NCI-H1436 (cell line): ENCODE measurements around the gene ACYP1.
A peak's percentile ranks its signal among the peaks of the same experiment; 100 is the strongest.

Experiments used
- DNase-seq: peaks from one replicate; lab custom pipeline; 2025; lab: John Stamatoyannopoulos, UW

The ACYP1 gene

DNA sequence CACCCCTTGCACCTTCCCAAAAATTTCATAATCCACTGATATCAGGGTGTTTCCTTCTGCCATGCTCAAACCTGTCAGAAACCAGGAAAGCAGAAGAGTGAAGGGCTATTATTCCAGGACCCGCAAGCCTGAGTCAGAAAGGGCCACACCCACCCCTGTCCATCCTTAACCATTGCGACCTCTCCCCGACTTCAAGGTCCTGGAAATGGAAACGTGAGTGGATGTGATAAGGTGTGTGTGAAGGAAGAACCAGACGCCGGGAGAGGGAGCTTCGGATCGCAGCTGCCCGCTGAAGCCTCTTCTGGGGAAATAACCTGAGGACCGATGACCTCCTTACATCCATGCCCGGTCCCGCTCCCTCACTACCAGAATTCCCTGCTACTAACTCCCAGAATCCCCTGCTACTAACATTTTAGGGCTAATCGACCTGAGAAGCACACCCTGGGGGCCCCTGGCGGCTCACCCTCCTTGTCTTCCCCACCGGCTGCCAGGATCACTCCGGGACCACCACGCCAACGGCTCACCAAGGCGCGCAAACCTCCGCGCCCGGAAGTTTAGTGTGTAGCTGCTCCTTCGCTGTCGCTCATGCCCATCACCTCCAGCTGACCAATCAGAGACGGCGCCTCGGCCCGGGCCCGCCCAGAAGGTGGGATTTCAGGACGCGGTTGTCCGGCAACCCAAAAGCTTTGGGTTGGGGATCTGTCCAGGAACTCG lies at the start of gene ACYP1:
Gene ACYP1 (minus strand): TSS at position 534 of the 714 bp plus-strand sequence. CDS start 471 bp downstream, at position 63.
- DNase-seq = peak; percentile 86

DNA sequence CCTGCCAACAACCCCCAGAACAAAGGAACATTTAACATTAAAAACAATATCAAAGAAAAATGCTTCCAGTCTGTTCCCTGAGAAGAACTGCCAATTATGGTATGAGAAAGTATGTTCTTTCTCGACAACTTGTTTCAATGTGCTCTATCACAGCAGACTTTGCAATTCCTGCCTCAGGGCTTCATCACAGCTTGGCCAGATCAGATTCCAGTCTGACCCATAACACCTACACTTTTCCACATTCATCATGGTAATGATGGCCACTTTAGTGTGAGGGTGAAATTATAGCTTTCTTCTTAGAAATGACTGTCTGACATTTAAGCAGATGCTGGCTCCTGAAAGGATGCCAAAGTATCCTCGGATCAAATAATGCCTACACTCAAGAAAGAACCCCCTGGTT lies 46.1 kb upstream of the ACYP1 start:
- DNase-seq = no peak

DNA sequence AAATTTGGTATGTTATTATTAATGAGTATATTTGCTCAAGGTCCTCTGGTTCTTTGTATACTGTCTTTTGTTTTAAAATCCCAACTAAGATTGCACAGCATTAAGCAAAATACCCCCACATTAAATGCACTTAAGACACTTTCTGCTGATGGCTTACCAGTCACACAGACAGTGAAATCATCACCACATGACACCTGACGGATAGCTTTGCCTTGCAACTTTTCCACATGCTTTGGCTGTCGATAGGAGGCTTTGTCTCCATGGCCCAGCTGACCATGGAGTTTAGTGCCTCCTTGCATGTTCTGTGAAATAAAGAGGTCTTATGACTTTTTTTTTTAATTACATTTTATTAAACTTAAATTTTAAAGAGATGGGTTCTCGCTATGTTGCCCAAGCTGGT lies 43.4 kb upstream of the ACYP1 start:
- no peak for DNase-seq

DNA sequence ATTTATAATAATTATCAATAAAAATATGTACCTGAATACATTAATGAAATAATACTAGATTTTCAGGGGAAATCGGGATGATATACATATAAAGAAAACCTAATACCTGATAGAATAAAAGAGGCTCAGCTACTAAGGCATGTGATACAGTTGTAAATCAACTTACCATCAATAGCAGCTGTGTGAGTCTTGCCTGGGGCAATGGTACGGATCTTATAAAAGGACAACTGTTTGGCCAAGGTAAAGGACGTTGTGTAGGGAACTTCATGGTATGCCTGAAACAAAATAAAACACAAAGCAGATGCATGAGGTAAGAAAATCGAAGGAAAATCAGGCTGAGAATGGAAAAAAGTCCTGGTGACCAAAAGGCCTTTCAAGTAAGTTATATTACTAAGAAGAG lies 37.7 kb upstream of the ACYP1 start:
- no peak for DNase-seq

DNA sequence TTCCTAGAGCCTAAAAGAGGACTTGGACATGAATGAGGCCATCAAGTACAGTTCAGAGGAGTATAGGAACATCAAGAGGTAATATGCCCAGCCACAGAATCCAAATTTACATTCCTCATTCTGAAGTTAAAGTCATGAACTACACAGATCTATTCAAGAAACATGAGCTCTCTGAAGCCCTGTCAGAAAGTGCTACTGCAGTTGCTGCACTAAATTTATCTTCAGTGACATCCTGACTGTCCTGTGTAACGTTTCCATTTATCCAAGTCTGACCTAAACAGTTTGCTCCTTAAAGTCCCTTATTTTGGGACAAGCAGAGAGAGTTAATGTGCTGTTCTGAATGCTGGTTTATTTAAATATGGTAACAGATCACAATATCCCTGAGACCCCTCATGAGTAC lies 34.9 kb upstream of the ACYP1 start:
- no peak for DNase-seq

DNA sequence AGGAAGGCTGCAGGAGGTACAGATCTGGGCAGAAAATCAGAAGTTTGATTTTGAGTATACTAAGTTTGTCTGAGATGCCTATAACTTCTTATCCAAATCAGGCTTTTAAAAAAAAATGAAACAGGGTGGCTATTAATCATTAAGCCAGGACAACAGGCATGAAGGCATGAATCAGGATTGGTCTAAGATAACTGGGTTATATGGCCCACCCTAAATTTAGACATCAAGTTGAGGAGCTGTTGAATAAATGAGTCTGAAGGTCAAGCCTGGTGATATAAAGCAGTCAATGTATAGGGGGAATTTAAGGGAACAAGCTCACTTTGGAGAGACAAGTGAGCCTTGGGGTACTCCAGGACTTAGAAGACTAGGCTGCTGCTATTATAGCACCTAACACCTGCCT lies 34.4 kb upstream of the ACYP1 start:
- DNase-seq = no peak

DNA sequence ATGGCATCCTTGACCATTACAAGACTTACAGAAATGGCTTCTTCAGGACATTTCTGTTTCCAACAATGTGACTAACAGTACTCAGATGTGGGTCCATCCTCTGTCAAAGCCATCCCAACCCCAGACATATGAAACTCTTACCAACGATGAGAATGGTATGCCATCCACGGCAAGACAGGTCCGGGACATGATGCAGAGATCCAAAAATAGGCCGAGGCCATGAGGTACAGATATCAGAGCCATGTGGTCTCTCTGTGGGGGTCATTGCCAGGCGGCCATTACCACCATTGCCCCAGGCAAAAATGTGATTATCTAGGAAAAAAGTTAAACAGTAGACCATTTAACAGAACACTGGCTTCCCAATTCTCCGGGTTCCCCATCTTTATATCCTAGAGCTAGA lies 33.1 kb upstream of the ACYP1 start:
- DNase-seq = no peak

DNA sequence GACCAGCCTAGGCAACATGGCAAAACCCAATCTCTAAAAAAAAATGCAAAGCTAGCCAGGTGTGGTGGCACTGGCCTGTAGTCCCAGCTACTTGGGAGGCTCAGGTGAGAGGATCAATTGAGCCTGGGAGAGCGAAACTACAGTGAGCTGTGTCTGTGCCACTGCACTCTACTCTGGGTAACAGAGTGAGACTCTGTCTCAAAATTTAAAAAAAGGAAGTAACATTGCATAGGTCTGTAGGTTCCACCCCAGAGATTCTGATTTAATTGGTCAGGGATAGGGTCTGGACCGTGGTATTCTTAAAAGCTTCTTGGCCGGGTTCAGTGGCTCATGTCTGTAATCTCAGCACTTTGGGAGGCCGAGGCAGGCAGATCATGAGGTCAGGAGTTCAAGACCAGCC lies 31.9 kb upstream of the ACYP1 start:
- DNase-seq = no peak

DNA sequence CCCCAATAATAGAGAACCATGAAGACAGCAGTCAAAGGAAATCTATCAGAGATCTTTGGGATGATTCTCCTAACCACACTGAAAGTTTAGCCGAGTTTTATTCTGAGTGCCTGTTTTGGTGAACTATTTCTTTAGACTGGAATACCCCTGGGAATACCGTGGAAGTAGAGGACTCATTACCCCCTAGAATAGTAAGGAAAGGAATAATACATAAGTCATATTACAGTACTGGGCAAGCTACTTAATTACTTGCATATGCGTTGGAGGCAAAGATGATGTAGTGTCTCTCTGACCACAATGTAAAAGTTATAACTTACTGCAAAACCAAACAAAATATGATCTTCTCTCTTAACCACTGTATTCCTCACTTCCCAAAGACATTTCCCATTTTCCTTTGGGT lies 31.1 kb upstream of the ACYP1 start:
- no peak for DNase-seq

DNA sequence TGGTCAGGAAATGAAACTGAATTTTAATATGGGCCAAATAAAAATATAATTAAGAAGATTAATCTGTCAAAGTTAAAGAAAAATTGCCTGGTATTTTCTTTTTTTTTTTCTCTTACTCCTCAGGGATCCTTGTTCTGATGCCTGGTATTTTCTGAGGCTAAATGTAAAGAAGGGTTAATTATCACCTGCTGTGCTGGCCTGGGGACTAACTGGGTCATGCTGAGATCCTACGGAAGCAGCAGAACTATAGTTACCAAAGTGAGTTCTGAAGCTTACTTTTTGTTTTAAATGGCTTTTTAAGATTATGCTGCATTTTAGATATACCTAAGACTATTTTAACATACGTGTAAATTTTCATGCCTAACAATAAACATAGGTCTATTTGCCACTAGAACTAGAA lies 28.9 kb upstream of the ACYP1 start:
- DNase-seq = no peak

DNA sequence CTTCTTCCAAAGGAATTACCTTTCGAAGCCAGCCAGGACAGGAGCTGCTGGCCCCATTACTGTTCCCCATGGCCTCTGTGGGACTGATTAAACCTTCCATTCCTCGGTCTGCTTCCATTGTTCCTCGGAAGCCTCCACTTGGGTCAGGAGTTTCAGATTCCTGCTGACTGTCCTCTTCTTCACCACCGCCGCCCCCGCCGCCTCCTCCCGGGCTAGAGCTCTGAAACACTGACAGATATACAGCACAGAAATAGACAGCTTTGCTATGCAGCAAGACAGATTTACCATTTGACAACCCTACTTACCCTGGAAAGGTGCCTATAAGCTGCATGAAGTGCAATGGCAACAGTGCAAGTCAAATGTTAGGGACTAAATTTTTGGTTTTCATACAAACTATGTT lies 27.4 kb upstream of the ACYP1 start:
- DNase-seq = no peak

DNA sequence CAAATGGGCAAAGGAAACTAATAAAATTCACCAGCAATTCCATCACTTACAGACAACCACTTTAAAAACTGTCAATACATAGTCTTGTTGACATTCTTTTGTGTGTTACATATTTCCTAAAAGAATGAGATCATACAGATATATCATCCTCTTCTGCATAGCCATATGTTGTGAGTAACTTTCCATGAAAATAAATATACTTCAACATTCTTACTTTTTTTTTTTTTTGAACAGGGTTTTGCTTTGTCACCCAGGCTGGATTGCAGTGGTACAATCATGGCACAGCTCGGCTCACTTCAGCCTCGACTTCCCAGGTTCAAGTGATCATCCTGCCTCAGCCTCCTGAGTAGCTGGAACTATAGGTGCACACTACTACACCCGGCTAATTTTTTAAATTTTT lies 26.5 kb upstream of the ACYP1 start:
- DNase-seq = no peak

DNA sequence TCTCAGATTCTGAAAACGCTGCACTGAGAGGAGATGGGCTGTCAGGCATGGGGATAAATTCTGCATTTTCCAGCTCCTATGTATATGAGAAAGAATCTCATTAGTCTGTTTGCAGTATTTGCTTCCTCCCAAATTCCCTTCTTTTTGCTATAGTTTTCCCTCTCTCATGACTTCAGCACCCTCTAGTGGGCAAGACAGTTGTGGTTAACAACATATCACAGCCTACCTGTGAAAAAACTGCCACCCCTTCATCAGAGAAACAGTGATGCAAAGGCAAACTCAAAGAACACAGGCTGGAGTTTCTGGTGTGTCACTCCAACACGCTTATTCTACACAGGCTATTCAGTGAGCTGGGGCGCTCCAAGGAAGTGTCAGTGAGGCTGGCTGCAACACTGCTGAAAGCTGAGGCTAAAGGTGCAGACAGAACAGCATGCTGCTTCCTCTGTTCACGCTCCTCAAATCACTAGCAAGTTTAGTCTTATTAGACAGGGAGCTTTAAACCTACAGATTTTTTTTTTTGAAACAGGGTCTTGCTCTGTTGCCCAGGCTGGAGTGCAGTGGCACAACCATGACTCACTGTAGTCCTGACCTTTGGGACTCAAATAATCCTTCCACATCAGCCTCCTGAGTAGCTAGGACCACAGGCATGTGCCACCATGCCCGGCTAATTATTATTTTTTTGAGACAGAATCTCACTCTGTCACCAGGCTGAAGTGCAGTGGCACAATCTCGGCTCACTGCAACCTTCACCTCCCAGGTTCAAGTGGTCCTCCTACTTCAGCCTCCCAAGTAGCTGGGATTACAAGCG lies 24.9 kb upstream of the ACYP1 start:
- DNase-seq = peak; percentile 17

DNA sequence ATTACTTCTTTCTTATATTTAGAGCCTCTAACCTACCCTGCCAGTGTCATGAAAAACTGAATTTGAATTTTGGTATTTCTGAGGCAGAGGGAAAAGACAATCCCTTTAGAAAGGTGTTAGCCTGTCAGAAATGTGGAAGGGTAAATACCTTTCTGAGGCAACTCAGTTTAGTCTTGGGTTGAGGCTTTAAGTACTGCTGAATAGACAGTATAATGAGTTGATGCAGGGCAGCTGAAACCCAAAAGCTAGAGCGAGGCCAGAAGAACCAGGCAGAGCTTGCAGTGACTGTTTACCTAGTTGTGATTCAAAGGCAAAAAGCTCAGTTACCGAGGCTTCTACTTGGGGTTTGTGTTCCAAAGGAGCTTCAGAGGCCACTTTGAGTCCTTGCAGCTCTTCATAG lies 24.3 kb upstream of the ACYP1 start:
- DNase-seq = no peak

DNA sequence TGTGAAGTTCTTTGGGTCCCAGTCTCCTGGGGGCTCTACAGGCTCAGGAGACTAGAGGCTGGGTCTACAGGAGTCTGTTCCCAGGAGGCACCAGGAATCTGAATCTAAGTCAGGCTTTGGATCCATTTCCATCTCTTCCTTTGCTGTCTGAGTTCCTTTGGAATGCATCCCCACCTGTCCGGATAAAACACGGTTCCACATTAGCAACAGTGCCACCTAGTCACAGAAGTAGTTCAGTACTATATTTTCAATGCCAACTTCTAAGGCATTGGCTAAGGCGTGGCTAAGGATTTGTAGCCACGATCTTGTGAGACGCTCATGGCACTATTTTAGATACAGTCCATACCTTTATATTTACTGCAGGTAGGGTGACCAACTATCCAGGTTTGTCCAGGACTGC lies 20.7 kb upstream of the ACYP1 start:
- DNase-seq = no peak

DNA sequence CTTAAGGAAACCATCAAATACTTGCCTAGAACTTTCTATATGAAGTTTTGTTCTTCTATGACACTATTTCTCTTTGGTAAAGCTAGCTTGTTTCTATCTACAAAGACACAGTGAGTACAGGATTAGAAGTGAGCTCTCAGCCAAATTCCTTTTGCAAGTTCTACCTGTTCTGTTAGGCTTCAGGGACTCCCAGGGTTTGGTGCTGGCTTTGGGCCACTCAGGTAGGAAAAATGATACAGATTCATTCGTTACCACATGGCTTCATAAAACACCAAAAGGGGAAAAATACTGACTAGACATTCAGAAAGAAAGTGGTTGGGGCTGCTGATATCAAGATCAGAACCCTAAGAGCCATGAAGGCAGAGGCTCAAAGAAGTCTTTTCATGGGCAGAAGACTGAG lies 19.4 kb upstream of the ACYP1 start:
- no peak for DNase-seq

DNA sequence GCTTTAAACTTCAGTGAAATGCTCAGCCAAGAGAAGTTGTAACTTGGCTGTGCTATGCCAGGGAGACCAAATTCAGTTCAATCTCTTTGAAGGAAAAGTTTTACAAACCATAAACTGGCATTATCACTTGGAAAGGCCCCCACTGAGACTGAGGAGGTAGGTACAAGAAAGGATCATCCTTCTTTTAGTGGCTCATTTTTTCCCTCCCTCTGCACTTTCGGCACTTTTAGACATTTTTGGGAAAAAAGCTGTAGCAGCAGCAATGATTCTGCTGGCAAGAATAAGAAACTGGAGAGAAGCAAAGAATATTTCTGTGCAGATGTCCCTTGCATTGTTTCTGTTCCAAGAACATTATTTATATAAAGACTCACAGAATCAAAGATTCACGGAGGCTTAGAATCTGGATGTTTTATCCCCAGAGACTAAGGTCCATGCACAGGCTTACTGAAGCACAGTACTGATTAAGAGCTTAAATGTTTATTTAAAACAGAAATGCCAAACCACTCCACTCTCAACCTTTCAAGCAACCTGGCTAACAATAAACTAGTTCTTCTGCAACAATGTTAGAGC lies 17.9 kb upstream of the ACYP1 start:
- no peak for DNase-seq

DNA sequence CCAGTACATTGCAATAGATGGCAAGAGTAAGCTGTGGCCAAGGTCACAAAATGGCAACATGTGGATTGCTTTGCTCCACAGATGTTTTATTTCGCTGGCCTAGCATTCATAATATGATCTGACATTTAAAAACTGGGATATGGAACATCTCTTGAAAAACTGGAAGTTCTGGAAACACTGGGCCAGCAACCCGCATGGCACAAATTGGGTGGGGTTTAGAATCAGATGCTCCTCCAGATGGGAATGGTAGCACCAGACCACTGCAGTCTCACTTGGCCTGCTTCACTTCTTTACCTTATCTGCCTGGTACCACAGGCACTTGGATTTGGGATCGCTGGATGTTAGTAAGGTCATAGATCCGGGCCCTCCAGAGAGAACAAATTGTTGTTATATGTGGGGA lies 15.7 kb upstream of the ACYP1 start:
- DNase-seq = no peak

DNA sequence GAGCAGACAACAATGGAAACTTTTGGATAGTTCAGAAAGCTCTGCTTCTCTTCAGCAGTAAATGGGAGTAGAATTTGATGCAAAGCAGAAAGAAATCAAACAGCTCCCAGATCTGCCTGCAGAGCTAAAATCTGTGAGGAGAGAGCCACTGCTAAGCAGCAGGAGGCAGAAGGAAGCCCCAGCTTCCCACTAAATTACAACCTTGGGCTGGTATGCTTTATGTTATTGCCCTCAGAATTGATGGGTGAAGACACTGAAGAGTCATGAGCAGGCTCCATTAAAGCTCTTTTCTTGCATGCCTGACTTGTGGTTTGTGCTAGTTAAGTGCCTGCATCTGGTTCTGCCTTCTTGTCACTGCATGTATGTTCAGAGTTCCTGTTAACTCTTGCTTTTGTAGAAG lies 14.0 kb upstream of the ACYP1 start:
- DNase-seq = no peak

DNA sequence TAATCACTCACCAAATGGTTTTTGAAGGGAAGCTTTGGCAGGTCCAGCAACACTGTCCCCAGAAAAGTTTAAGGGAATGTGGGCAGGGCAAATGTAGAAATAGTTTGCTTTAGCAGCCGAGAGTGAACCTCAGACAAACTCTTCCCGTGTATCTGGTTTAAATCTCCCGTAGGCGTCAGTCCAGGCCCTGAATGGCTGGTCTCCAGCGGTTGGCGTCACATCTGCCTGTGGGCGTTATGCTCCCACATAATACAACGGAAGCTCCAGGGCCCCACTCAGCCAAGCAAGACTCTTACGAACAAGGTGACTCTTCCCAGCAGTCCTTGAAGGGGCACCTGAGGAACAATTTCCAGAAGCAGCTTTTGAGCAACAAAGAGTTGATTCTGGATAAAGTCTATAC lies 6.6 kb upstream of the ACYP1 start:
- DNase-seq = no peak

DNA sequence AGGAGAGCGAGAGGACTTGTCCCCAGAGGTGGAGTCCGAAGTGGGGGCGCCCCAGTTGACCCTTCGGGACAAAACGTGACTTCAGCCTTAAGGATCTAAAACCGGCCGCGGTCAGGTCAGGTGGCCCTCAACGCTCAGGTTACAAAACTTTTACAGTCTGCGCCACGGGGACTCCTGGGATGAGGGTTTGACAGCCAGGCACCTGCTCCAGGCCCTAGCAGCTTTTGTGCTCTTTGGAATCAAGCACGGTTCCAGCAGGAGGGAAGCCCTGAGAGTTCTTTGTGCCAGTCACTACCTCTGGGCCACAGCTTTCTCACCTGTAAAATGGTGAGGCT lies 6.0 kb upstream of the ACYP1 start:
- no peak for DNase-seq

DNA sequence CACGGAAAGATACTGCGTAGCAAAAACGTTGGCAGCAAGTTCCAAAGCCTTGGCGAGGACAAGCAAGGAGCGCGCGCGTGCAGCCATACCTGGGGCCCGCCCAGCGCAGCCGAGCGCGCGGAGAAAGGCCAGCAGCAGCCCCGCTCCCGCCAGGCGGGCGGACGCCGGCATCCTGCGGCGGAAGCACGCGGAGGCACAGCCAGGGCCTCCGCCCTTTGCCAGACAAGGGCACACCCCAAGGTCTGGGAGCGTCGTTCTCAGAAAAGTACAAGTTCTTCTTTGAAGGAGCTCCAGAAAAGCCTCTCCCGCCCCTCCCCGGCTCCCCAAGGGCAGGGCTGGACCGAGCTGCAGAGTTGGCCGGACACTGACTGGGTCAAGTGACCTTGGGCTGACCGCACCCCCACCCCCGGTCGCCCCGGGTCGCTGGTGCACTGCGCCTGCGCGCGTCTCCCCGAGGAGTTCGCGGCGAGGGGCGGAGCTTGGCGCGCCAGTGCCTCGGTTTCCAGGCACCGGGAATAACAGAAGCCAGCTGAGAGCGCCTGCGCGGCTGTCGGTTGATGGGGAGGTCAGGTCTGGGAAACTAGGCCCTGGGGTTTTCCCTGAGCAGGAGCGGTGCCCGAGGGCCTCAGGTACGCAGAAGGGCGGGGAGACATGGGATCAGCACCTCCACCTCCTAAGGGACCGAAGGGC lies 5.4 kb upstream of the ACYP1 start, which contains the start of gene ZC2HC1C:
Gene ZC2HC1C (plus strand): TSS at position 521 of the 690 bp plus-strand sequence. CDS start 933 bp downstream, outside the sequence.
- DNase-seq = peak; percentile 83
